ENCODE data around the gene ARHGEF10L.

The ARHGEF10L gene

GRCh38 chr1:17520041-17520440, 19.5 kb upstream of the ARHGEF10L start:
- H3K79me2 ChIP-seq (ENCODE audit: control insufficient read depth, low read length): no peaks in the 10 kb centered on the region
- no peaks in the 10 kb centered on the region for H3K27me3 ChIP-seq (ENCODE audit: control insufficient read depth, low read length)
- H3K4me2 ChIP-seq (ENCODE audit: low read length): no peak overlapping the region
- no peak overlapping the region for H3K27ac ChIP-seq (ENCODE audit: low read depth, low read length)
- no peak overlapping the region for H3K4me3 ChIP-seq (ENCODE audit: low read length)
- TF ChIP-seq EZH2phosphoT487 (IDR thresholded peaks at IDR 0.05; ENCODE audit: borderline replicate concordance, low read length) (no peak), CTCF (IDR thresholded peaks at IDR 0.05; ENCODE audit: low read depth, low read length, poor library complexity, severe bottlenecking) (no peak)
- no peaks in the 10 kb centered on the region for H3K4me1 ChIP-seq (ENCODE audit: control insufficient read depth, low read length)
- no peaks in the 10 kb centered on the region for H3F3A ChIP-seq (ENCODE audit: control insufficient read depth, insufficient read depth)
- no peaks in the 10 kb centered on the region for H3K9me2 ChIP-seq (replicated peaks; ENCODE audit: control insufficient read depth, low read length)
- no peaks in the 10 kb centered on the region for H3K9me3 ChIP-seq (ENCODE audit: control insufficient read depth, insufficient read depth, low read length)
- no peaks in the 10 kb centered on the region for H3K36me3 ChIP-seq (ENCODE audit: control insufficient read depth, low read length)
- no peaks in the 10 kb centered on the region for H4K20me1 ChIP-seq (ENCODE audit: control insufficient read depth, insufficient read depth, low read depth, low read length)

DNA sequence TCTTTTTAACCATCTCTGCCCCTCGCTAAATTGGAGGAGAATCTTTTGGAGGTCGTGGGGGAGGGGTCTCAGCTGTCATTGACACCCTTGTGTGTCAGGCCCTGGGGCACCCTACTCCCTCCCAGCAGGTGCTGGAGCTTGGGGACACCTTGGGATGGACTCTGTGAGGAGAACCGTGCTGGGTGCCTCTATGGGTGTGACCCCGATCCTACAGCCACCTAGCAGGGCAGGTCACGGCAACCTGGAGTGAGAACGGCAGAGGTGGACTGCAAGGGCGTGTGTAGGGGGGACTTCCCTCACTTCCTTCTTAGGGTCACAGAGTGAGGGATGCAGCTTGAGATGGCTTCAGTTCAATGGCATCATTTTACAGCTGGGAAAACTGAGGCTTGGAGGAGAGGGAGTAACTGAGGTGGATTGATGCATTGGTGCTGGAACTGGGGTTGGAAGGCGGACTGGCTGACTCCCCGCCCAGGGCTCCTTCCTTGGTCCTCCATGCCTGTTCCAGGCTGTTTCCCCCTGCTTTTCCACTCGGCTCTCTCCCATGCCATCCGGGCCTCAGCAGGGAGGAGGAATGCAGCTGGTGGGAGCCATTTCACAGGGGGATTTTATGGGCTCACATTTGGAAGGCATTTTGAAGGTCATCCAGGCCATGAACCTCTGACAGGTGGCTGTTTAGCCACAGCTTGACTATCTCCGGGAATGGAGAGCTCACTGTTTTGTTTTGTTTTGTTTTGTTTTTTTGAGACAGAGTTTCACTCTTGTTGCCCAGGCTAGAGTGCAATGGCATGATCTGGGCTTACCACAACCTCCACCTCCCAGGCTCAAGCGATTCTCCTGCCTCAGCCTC, 18.8 kb upstream of the ARHGEF10L start:
- H3K9me3 ChIP-seq (ENCODE audit: control insufficient read depth, insufficient read depth, low read length): no peaks in the 10 kb centered on the region
- no peaks in the 10 kb centered on the region for H3K36me3 ChIP-seq (ENCODE audit: control insufficient read depth, low read length)
- no peak overlapping the region for H3K4me3 ChIP-seq (ENCODE audit: low read length)
- no peak overlapping the region for H3K4me2 ChIP-seq (ENCODE audit: low read length)
- H3K27ac ChIP-seq (ENCODE audit: low read depth, low read length): no peak overlapping the region
- H3K79me2 ChIP-seq (ENCODE audit: control insufficient read depth, low read length): no peaks in the 10 kb centered on the region
- no peaks in the 10 kb centered on the region for H4K20me1 ChIP-seq (ENCODE audit: control insufficient read depth, insufficient read depth, low read depth, low read length)
- no peaks in the 10 kb centered on the region for H3F3A ChIP-seq (ENCODE audit: control insufficient read depth, insufficient read depth)
- TF ChIP-seq CTCF (IDR thresholded peaks at IDR 0.05; ENCODE audit: low read depth, low read length, poor library complexity, severe bottlenecking): no peak
- H3K4me1 ChIP-seq (ENCODE audit: control insufficient read depth, low read length): no peaks in the 10 kb centered on the region
- no peaks in the 10 kb centered on the region for H3K9me2 ChIP-seq (replicated peaks; ENCODE audit: control insufficient read depth, low read length)
- H3K27me3 ChIP-seq (ENCODE audit: control insufficient read depth, low read length): no peaks in the 10 kb centered on the region

- Histone ChIP-seq H3K4me2 (ENCODE audit: low read length) (no peak overlapping the region), H3K9me2 (replicated peaks; ENCODE audit: control insufficient read depth, low read length) (no peaks in the 10 kb centered on the region), H3F3A (ENCODE audit: control insufficient read depth, insufficient read depth) (no peaks in the 10 kb centered on the region), H3K79me2 (ENCODE audit: control insufficient read depth, low read length) (no peaks in the 10 kb centered on the region), H3K27me3 (ENCODE audit: control insufficient read depth, low read length) (no peaks in the 10 kb centered on the region), H3K36me3 (ENCODE audit: control insufficient read depth, low read length) (no peaks in the 10 kb centered on the region), H3K4me3 (ENCODE audit: low read length) (no peak overlapping the region), H3K9me3 (ENCODE audit: control insufficient read depth, insufficient read depth, low read length) (no peaks in the 10 kb centered on the region), H4K20me1 (ENCODE audit: control insufficient read depth, insufficient read depth, low read depth, low read length) (no peaks in the 10 kb centered on the region), H3K27ac (ENCODE audit: low read depth, low read length) (no peak overlapping the region), H3K4me1 (ENCODE audit: control insufficient read depth, low read length) (no peaks in the 10 kb centered on the region)
- TF ChIP-seq EZH2phosphoT487 (IDR thresholded peaks at IDR 0.05; ENCODE audit: borderline replicate concordance, low read length) (no peak), CTCF (IDR thresholded peaks at IDR 0.05; ENCODE audit: low read depth, low read length, poor library complexity, severe bottlenecking) (no peak)
Measured at GRCh38 chr1:17521946-17522612, 17.4 kb upstream of the ARHGEF10L start.

Data from DOHH2 (cell line).